ENCODE measurements around the gene MRPL16.
"Not testable (repeated sequence)": the region's sequence is repeated elsewhere in the genome, so short reads cannot be mapped to it uniquely, and the experiment has no call there.

Gene MRPL16

DNA sequence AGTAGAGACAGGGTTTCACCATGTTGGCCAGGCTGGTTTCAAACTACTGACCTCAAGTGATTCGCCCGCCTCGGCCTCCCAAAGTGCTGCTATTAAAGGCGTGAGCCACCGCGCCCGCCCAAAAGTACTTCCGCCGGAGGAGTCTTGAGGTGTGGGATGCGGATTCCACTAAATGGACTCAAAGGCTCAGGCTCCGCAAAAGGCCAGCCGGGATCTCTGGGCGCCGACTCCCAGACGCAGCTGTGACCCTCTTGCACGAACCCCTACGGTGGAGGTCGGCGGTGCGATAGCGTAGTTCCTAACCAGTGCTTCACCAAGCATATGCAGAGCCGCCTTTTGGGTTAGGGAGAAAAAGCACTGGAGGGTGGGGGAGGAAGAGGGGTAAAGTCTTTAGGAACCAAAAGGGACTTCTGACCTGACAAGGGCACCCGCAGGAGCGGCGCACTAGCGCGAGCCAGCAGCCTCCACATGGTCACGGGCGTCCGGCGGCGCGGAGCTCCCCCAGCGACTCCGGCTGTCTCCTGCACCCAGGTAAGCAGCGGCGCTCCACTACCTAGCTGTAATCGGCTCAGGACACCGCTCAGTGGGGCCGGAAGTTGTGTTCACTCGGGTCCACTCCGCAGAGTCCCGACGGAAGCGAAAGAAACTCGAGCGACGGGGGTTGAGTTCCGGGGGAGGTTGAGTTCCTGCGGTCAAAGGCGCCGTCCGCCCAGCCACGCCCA lies at the start of gene MRPL16:
MRPL16 (minus strand) TSS at position 590 of the 722 bp plus-strand sequence; CDS start at position 470, 120 bp downstream.
- peak; percentile 85 for DNase-seq

DNA sequence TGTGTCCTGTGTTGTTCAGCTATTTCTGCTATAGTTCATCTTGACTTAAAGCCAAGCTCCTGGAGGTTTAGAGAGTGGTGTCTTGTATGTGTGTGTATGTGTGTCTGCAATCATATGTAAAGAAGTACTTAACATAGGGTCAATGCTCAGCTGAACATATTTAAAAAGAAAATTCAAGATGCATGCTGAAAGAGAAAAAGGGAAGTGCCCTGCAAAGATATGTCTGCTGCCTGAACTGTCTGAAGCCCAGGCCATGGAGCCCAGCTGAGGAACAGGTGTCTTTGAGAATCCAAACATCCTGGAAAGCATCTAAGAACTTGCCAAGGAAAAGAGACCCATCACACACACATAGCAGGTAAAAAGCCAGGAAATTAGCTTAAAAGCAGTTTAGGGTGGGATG lies 49.1 kb upstream of the MRPL16 start:
- no peak for DNase-seq

DNA sequence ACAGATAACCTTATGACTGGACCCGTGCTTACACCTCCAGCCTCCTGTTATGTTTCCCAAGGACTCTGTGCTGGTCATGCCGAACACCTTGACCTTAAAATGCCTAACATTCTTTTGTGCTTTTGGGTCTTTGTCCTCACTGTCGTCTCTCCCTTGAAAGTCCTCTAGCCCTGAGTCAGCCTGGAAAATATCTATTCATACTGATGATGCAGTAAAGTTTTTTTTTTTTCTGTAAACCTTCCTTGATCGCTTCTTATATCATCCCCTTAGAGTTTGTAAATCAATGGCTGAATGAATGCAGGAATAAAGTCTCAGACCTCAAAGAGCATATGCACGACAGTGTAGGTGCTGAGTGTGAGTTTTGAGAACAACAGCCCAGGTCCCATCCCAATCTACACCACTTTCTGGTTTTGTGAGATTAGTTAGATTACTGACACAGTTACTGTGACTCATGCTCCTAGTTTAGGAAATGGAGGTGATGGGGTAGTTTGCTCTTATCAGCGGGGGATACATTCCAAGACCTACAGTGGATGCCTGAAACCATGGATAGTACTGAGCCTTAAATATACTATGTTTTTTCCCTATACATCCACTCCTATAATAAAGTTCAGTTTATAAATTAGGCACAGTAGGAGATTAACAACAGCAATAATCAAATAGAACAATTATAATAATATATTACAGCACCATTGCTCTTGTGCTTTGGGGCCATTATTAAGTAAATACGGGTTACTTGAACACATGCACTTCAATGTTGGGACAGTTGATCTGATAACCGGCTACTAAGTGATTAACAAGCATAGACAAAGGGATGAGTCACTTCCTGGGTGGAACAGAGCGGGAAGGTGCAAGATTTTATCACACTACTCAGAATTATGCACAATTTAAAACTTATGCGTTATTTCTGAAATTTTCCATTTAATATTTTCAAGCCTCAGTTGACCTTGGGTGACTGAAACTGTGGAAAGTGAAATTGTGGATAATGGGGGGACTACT lies 47.2 kb upstream of the MRPL16 start:
- DNase-seq = no peak

DNA sequence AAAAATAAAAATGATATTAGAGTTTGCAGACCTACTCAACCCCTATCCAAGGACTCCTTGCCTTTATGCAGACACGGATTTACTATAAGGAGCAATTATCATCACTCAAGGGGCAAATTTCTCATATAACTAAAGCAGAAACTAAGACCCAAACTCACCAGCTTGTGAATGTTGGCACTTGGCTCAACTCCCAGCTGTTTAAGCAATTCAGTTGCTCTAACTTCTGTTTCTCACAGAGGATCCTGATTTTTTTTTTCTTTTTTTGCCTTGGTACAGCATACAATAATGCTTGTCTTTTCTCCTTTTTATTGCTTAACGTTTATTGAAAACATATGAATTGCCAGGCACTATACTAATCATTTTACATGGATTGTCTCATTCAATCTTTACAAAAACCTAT lies 44.3 kb upstream of the MRPL16 start:
- no peak for DNase-seq

DNA sequence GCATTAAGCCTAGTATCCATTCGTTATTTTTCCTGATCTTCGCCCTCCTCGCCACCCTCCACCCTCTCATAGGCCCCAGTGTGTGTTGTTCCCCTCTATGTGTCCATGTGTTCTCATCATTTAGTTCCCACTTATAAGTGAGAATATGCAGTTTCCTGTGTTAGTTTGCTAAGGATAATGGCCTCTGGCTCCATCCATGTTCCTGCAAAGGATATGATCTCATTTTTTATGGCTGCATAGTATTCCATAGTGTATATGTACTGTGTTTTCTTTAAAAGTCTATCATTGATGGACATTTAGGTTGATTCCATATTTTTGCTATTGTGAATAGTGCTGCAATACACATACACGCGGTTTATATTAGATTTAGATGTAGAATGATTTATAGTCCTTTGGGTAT lies 40.8 kb upstream of the MRPL16 start:
- DNase-seq = not testable (repeated sequence)

DNA sequence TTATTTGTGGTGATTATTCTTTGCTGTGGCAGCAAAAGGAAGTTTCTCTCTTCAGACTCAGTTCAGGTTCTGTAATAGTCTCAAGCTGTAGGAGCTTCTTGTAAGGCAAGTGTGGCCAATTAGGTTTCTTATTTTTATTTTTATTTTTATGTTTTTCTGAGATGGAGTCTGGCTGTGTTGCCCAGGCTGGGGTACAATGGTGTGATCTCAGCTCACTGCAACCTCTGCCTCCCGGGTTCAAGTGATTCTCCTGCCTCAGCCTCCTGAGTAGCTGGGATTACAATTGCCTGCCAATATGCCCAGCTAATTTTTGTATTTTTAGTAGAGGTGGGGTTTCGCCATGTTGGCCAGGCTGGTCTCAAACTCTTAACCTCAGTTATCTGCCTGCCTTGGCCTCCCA lies 39.0 kb upstream of the MRPL16 start:
- DNase-seq = not testable (repeated sequence)

DNA sequence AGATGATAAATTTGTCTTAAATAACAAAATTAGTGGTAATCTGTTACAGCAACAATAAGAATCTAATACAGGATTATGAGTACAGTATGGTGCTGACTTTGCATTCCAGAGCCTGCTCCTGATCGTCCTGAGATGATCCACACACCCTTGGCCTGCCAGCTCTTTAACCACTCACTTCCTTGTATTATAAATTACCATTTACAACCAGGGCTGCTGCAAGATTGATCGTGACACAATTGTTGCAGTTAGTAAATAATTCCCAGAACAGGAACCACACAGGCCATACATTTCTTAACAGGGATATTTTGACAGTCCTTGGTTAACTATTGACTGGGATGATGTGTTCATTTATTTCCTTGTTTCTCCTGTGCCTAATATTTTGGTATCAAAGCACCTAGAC lies 38.6 kb upstream of the MRPL16 start:
- no peak for DNase-seq

DNA sequence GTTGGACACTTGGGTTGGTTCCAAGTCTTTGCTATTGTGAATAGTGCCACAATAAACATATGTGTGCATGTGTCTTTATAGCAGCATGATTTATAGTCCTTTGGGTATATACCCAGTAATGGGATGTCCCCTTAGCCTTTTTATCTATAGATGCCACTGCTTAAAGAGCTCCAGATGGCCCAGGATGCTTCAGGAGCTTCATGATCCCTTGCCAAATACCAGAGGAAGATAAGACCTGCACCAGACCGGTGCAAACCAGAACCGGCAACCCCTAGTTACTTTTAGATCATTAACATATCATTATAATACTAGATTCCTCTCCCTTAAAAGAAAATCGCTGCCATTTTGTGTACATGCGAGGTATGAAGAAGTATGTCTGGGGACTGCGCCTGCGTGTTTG lies 37.9 kb upstream of the MRPL16 start:
- DNase-seq = not testable (repeated sequence)

DNA sequence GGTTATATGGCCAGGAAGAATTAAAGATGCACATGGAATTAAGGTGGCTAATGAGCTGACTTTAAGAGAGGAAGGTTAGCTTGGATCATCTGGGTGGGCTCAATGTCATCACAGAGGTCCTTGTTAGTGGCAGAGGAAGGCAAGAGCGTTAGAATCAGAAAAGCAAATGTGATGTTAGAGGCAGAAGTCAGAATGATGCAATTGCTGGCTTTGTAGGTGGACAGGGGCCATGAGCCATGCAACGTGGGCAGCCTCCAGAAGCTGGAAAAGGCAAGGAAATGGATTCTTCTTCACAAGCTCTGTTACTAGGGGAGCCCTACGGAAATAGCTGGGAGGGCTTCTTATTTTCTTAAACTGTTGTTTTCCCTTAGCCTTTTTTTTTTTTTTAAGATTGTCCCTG lies 37.0 kb upstream of the MRPL16 start:
- DNase-seq = no peak

DNA sequence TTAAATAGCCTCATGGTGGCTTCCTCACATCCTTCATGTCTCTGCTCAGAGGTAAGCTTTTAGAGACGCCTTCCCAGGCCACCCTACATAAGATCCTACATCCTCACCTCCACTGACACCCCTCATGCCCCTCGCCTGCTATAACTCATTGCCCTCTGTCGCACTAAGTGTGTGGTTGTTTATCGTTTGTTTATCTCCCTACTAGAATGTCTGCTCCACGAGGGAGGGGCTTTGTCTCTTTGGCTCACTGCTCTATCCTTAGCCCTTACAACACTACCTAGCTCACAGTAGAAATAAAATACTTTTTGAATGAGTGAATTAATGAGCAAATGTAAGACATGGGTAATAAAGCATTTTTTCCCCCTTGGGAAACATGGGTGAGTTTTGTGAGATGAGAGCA lies 36.0 kb upstream of the MRPL16 start:
- no peak for DNase-seq

DNA sequence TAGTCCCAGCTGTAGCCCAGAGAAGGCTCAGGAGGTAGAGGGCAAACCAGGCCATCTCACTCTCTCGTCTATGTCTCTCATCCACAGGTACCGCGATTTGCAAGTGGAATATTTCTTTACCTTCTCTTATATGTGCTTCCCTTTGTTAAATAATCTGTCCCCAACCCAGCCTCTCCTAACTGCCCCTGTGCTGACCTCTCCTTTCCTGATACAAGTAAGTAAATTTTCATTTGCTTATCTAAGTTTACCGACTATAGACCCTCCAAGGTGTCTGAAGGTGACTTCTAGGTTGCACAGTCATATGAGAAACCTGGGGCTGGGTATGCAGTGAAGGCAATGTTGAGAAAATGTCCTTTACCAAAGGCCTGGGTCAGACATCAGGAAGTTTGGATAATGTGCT lies 34.8 kb upstream of the MRPL16 start, which contains the start of gene CBLIF:
CBLIF (minus strand) TSS at position 101 of the 400 bp plus-strand sequence; CDS start at position 55, 46 bp downstream.
- no peak for DNase-seq

DNA sequence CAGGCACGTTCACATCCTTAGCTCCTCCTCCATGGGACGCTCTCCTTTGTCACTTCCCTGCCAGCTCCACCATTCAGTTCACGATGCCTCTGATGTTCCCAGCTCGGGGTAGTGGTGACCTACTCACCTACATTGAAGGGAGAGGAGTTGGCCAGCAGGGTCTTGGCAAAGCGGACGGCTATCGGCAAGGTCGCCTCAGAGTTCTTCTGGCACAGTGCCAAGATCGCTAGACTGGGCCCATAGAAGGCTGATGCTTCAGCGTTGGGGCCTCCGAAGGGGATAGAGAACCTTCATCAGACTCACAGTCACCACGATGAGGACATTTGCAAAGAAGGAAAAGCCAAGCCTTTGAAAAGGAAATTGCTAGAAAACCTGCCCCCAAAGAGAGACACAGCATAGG lies 31.7 kb upstream of the MRPL16 start:
- DNase-seq = no peak

DNA sequence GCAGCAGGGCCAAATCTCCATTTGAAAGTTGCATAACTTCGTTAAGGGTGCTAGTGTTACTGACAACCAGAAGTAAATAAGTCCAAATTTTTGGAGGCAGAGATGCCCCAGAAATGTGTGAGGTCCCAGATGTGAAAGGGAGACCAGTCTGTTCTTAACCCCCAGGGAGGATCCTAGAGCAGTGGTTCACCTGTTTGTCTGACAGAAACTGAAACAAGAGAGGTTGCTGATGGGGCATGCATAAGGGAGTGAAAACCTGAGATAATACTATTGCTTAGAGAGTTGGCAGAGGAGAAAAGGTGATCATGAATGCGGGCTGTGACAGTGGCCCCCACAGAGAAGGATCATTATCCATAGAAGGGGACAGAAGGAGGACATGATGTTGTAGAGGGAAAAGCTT lies 30.9 kb upstream of the MRPL16 start:
- DNase-seq = no peak

DNA sequence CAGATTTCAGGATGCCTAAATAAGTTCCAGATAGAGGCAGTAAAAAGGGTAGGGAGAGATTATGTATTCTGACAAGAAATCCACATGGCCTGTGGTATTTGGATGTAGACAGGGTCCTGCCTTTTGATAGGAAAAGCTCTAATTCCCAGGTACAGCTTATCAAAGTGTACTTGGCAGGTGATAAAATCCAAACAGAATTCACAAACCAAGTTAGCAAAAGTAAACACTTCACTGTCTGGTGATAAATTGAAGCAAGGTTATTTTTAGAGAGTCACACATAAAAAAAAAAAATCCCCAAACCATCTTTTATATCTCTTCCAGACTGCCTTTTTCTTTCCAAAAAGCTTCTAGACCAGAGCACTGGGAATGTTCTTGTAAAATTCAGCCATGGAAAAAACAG lies 29.0 kb upstream of the MRPL16 start:
- DNase-seq = no peak

DNA sequence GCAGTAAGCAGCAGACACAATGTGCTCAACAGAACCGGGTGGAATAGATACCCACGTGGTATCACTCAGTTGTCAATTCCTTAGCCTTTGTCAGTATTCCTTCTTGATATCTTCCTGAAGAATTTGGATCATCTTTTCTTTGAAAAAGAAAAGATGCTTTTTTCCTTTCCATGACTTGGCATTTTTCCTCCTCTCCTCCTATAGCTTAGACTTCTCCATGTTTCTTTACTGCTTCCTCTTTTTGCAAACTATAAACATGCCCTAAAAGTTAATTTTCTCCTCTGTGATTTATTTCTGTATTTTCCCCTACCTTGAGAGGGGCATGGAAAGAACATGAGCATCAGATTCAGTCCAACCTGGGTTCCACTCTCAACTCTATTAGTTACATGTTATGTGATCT lies 23.0 kb upstream of the MRPL16 start:
- DNase-seq = no peak

DNA sequence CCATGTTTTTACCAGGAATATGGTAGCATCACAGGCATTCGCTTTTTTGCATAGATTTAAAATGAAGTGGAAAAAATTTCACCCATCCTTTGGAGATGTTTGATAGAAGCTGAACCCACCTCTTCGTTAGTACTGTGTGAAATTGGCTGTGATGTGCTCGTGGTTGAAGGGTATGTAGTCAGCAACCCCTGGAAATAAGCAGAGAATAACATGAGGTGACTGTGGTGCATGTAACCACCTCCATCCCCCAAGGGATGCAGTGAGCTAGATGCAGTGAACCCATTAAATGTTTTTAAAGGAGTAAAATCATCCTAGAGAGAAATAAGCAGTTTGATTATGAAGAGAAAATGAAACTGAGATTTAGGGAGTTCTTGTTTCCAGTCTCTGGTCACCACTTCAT lies 18.8 kb upstream of the MRPL16 start:
- no peak for DNase-seq

DNA sequence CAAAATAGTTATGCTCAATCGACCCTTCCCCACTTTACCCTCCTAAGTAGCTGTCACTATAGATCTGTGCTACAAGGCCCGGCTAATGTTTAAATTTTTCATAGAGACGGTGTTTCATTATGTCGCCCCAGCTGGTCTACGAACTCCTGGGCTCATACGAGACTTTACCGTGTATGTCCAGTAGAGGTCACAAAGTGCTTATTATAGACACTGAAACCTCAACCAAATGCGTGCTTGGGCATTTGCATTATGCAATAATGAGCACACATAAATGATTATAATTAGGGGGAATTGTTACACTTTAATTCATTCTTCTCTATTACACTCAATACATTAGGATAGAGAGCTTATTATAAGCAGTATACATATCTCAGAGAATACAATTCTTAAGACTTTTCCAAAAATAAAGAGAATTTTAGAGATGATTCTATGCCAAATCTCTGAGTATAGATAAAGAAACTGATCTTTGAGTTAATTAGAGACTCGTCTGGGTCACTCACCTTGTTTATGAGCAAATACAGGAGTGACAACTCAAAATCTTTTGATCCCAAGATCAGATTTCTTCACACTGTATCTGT lies 12.5 kb upstream of the MRPL16 start:
- DNase-seq = no peak

DNA sequence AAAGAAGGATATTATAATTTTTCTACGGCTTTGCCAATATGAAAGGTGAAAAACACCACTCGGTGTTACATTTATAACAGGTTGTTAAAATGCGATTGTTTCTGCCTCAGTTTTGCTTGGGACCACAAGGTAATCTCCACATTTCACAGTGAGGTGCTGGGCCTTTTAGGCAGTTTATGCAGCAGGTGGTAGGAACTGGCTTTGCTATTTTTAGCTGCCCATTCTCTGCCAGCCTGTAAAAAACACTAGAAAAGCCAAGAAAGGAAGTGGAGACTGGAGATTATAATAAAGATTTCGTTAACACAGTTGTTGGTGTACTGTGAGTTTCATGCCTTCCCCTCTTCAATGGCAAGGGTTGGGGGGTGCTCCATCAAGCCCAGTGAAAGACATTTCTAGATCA lies 8.0 kb upstream of the MRPL16 start:
- no peak for DNase-seq

DNA sequence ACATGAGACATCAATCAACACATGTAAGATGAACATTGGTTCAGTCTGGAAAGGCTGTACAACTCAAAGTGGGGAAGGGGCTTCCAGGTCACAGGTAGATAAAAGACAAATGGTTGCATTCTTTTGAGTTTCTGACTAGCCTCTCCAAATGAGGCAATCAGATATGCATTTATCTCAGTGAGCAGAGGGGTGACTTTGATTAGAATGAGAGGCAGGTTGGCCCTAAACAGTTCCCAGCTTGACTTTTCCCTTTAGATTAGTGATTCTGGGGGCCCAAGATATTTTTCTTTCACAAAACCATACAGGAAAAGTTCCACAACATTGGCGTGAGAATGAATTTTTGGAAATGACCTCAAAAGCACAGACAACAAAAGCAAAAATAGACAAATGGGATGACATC lies 5.9 kb upstream of the MRPL16 start:
- DNase-seq = not testable (repeated sequence)

DNA sequence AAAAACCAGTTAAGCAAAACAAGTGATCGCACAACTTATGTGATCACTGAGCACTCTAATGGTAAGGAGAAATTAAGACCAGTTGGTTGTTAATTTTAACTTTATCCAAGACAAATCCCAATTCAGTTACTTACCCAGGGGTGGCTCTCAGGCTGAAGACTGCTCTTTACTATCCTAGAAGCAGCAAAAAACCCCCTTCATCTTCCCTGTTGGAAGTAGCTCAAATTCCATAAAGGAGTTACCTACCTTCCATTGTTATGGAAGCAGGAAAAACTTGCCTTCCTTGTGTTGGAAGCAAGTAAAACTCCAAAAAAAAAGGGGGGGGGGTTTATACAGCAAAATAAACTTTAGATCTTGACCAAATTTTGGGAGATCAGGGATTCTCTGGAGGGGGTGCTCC lies 5.2 kb upstream of the MRPL16 start:
- DNase-seq = no peak

DNA sequence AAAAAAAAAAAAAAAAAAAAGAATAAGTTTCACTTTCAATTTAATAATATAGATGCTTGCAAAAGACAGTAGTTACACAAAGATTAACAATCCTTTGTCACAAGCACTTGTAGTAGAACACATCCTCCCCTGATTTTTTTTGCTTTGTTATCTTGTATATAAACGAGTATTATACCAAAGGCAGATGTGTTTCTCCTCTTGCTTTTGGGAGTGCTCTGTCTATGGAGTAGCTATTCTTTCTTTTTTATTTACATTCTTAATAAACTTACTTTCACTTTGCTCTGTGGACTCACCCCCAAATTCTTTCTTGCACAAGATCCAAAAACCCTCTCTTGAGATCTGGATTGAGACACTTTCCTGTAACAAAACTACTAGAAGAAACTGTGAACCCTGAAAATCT lies 3.4 kb upstream of the MRPL16 start:
- DNase-seq = no peak

DNA sequence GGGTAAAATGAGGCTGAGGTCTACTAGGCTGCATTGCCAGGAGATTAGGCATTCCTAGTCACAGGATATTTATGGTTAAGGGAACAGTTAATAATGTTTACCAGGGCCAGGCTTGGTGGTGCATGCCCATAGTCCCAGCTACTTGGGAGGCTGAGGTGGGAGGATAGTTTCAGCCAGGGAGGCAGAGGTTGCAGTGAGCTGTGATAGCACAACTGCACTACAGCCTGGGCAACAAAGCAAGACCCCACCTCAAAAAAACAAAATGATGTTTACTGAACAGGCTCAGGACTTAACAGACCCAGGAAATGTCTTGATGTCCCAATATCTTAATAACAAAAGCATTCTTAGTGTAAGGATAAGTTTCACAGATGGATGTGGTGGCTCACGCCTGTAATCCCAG lies 2.8 kb upstream of the MRPL16 start:
- no peak for DNase-seq

DNA sequence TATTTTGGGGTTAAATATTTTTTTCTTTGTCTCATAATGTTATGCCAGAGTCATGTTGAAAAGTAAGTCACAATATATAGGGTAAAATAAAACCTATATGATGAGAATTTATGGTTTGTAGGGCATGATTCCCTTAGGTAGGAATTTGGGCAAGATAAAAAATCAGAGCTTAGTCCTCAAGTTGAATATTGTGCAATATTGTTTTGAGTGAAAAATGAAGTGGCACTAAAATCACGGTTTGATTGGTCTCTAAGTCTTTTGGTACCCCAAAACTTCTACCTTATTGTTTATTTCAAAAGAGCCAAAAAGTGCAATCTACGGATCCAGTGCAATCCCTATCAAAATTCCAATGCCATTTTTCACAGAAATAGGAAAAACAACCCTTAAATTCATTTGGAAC lies 1.6 kb upstream of the MRPL16 start:
- no peak for DNase-seq

DNA sequence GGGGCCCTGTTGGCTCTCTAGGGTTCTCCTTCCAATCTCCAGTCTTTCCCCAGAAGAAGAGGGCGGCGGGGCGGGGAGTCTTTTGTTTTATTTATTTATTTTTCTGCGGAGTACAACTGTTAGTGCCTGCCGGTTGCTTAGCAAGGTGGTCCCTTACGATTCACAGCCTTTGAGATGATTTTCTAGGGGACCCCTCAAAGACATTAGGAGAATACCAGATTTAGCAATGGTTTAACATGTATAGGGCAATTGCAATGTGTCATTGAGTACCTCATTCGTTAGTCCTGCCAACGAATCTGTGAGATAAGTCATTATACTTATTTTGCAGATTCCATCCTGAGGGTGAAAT lies 307 bp upstream of the MRPL16 start:
- no peak for DNase-seq
